Measurements from ENCODE around the gene CCDC80. TPM values are rescaled to one million over a fixed set of nuclear protein-coding genes. Genes with fewer than 3 reads are reported as not detected.

The CCDC80 gene
- total RNA-seq, 2 donors from 2014 or later = 90.8 to 350 TPM

- TF ChIP-seq, protein P1, sequence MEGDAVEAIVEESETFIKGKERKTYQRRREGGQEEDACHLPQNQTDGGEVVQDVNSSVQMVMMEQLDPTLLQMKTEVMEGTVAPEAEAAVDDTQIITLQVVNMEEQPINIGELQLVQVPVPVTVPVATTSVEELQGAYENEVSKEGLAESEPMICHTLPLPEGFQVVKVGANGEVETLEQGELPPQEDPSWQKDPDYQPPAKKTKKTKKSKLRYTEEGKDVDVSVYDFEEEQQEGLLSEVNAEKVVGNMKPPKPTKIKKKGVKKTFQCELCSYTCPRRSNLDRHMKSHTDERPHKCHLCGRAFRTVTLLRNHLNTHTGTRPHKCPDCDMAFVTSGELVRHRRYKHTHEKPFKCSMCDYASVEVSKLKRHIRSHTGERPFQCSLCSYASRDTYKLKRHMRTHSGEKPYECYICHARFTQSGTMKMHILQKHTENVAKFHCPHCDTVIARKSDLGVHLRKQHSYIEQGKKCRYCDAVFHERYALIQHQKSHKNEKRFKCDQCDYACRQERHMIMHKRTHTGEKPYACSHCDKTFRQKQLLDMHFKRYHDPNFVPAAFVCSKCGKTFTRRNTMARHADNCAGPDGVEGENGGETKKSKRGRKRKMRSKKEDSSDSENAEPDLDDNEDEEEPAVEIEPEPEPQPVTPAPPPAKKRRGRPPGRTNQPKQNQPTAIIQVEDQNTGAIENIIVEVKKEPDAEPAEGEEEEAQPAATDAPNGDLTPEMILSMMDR (IDR thresholded peaks at IDR 0.05) = no peak
- Histone ChIP-seq H3K9me3 (no peaks in the 10 kb centered on the region), H3K27ac (no peak overlapping the region), H3K4me1 (ENCODE audit: control insufficient read depth in 1 of 2, low read depth in 2 of 2) (no peaks in the 10 kb centered on the region), H3K4me3 (no peak overlapping the region), H3K36me3 (peaks cover 21% of the 10 kb centered on the region), H3K27me3 (replicated peaks; ENCODE audit: insufficient read depth) (no peaks in the 10 kb centered on the region)
- DNase-seq (ENCODE audit: low spot score) (no peak), ATAC-seq (ENCODE audit: insufficient number of reproducible peaks, low FRiP score, low read depth) (no peak)
These were observed 46.1 kb downstream of the CCDC80 start for GRCh38 chr3:112594856-112595255.

DNA sequence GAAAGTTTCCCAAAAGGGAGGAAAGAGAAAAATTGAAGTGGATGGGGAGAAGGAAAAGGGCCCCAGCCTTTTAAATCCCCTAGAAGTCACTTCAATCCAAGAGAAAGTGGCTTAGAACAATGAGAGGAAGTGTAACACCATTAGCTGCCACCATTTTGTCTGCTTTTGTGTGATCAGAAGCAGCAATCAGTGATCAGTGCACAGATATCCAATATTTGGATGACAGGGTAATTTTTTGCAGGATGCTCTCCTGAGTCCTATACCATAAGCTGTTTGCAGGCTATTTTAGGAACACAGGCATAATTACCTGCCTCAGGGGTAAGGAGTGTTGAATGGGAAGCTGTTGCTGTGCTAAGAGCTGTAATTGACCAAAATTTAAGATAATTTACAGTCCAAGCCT lies 47.7 kb downstream of the CCDC80 start:
- no peak for ATAC-seq (ENCODE audit: insufficient number of reproducible peaks, low FRiP score, low read depth)
- Histone ChIP-seq H3K9me3 (no peaks in the 10 kb centered on the region), H3K27me3 (replicated peaks; ENCODE audit: insufficient read depth) (no peaks in the 10 kb centered on the region), H3K4me1 (ENCODE audit: control insufficient read depth in 1 of 2, low read depth in 2 of 2) (no peaks in the 10 kb centered on the region), H3K36me3 (peaks cover 21% of the 10 kb centered on the region), H3K4me3 (no peak overlapping the region), H3K27ac (no peak overlapping the region)
- TF ChIP-seq, protein P1 (IDR thresholded peaks at IDR 0.05) = no peak
- no peak for DNase-seq (ENCODE audit: low spot score)

- TF ChIP-seq, protein P1 (IDR thresholded peaks at IDR 0.05) = no peak
- no peaks in the 10 kb centered on the region for H3K27me3 ChIP-seq (replicated peaks; ENCODE audit: insufficient read depth)
- H3K27ac ChIP-seq = no peak overlapping the region
- DNase-seq (ENCODE audit: low spot score) (no peak), ATAC-seq (ENCODE audit: insufficient number of reproducible peaks, low FRiP score, low read depth) (no peak)
- H3K4me1 ChIP-seq (ENCODE audit: control insufficient read depth in 1 of 2, low read depth in 2 of 2) = no peaks in the 10 kb centered on the region
- H3K4me3 ChIP-seq = no peak overlapping the region
- H3K9me3 ChIP-seq = no peaks in the 10 kb centered on the region
- H3K36me3 ChIP-seq = peaks cover 20% of the 10 kb centered on the region
These were observed 53.6 kb downstream of the CCDC80 start for GRCh38 chr3:112587336-112587735.

- peaks cover 19% of the 10 kb centered on the region for H3K36me3 ChIP-seq
- no peak for DNase-seq (ENCODE audit: low spot score)
- TF ChIP-seq, protein P1 (IDR thresholded peaks at IDR 0.05) = no peak
- no peaks in the 10 kb centered on the region for H3K27me3 ChIP-seq (replicated peaks; ENCODE audit: insufficient read depth)
- no peaks in the 10 kb centered on the region for H3K4me1 ChIP-seq (ENCODE audit: control insufficient read depth in 1 of 2, low read depth in 2 of 2)
- no peaks in the 10 kb centered on the region for H3K9me3 ChIP-seq
- no peak overlapping the region for H3K27ac ChIP-seq
- ATAC-seq (ENCODE audit: insufficient number of reproducible peaks, low FRiP score, low read depth) = no peak
- H3K4me3 ChIP-seq = no peak overlapping the region
These were observed 55.2 kb downstream of the CCDC80 start for GRCh38 chr3:112585782-112586181.

DNA sequence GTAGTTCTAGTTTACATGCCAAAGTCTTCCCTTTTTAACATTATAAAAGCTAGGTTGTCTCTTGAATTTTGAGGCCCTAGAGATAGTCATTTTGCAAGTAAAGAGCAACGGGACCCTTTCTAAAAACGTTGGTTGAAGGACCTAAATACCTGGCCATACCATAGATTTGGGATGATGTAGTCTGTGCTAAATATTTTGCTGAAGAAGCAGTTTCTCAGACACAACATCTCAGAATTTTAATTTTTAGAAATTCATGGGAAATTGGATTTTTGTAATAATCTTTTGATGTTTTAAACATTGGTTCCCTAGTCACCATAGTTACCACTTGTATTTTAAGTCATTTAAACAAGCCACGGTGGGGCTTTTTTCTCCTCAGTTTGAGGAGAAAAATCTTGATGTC lies 57.8 kb downstream of the CCDC80 start:
- Histone ChIP-seq H3K27ac (no peak overlapping the region), H3K4me1 (ENCODE audit: control insufficient read depth in 1 of 2, low read depth in 2 of 2) (peaks cover 9 to 11% of the 10 kb centered on the region in 2 donors), H3K27me3 (replicated peaks; ENCODE audit: insufficient read depth) (no peaks in the 10 kb centered on the region), H3K9me3 (no peaks in the 10 kb centered on the region), H3K4me3 (no peak overlapping the region), H3K36me3 (peaks cover 19% of the 10 kb centered on the region)
- ATAC-seq (ENCODE audit: insufficient number of reproducible peaks, low FRiP score, low read depth) (no peak), DNase-seq (ENCODE audit: low spot score) (no peak)
- TF ChIP-seq, protein P1 (IDR thresholded peaks at IDR 0.05) = no peak

Data from thoracic aorta (tissue), 2 donors.